GM21737 (cell line): ENCODE measurements around the gene NPHP3.
"Not testable (repeated sequence)": the region's sequence is repeated elsewhere in the genome, so short reads cannot be mapped to it uniquely, and the experiment has no call there.

ENCODE experiments used
- ATAC-seq: cut with Tn5 transposase; IDR thresholded peaks from one replicate; pipeline ENCODE4 v1.9.1; 2021; ENCODE audit warnings: mild to moderate bottlenecking, moderate library complexity; ENCODE audit not compliant: unreplicated experiment

NPHP3 gene

DNA sequence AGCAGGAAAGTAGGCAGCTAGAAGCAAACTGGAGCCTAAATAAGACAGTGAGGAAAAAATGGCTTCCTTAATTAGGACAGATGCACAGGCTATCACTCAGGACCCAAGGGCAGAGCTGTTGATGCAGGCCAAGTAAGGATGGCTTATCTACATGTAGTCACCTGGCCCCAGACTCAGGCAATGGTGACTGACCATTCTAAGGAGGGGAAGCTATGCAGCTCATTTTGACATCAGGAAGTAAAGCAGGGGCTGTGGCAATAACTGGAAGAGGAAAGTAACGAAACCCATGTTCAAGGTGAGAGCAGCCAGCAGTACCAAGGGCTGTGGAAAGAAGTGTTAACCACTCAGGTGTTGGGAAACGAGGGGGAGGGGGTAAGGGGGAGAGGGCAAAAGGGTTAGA is 78.8 kb downstream of the NPHP3 start:
- no peak for ATAC-seq

DNA sequence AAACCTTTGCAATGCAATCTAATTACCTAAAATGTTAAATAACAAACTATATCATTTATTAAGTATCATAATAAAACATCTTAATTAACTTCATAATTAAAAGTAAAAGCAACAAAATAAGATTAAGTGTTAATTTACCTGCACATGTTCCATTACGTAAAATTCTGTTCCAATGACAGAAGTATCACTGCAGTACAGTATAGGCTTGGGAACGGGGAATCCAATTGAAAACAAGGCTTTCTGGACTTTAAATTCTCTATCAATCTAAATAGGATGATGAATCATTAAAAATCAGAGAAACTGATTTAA is 79.7 kb downstream of the NPHP3 start:
- ATAC-seq: no peak

DNA sequence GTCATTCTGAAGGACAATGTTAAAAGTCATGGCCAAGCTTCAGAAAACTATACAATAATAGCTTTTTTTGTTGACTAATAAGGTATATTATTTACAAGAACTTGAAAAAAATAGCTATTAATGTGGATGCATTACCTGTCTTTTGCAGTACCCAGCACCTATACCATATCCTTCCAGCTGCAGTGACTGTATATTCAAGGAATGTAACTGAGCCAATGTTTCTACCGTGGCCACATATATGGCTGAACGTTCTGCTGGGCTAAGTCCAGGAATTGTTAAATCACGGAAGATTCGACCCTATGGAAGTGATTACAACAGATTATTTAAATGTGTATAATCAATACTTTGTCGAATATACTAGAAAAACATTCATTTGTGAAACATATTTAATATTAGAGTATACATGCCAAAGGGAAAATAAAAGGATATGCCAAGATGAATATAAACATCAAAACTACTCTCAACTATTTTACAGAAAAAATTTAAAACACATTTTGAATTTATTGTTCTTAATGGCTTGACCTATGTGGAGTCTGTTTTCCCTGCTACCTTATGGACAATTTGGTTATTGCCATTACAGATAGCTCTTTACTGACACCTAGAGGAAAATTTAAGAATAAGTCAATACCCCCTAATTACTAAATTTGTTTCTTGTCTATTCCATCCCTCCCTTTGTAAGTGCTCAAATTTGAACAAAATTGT is 80.2 kb downstream of the NPHP3 start:
- ATAC-seq: no peak

DNA sequence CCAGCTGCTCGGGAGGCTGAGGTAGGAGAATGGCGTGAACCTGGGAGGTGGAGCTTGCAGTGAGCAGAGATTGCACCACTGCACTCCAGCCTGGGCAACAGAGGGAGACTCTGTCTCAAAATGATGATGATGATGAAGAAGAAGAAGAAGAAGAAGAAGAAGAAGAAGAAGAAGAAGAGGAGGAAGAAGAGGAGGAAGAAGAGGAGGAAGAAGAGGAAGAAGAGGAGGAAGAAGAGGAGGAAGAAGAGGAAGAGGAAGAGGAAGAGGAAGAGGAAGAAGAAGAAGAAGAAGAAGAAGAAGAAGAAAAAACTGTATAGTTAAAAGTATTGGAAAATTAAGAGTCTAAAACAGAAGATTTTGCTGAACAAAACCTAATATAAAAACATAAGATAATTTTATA is 80.8 kb downstream of the NPHP3 start:
- not testable (repeated sequence) for ATAC-seq

DNA sequence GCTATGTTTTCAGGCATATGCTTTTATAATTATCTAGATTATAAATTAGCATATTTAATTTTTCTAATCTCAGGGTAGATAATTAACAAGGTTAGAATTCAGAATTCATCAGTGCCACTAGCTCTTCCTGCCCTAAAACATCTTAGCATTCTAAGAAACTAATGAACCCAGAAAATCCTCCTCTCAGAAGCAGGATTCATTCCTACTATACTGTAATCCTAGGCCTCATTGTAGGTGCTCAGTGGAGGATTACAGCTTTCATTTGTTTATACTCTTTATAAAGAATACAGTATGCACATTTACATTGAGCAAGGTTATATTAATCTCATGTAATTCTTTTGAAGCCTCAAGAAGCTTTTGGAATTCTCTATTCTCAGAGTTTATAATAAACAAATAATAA is 83.5 kb downstream of the NPHP3 start:
- ATAC-seq: no peak

DNA sequence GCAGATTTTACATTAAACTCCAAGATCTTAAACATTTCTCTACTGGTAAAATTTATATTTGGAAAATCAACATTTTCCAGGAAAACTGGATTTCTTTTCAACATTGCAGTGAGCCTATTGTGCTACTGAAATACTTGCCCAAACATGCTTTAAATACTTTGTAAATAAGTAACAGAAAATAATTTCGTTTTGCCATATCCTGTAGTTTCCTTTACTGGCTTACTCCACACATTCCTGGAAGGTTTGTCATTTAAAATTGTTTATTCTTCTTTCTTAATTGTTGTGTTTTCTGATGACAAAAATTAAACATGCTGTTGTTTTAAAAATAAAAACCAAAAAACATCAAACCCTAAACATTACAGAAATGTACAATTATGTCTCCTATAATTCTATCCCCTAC is 84.6 kb downstream of the NPHP3 start:
- no peak for ATAC-seq

DNA sequence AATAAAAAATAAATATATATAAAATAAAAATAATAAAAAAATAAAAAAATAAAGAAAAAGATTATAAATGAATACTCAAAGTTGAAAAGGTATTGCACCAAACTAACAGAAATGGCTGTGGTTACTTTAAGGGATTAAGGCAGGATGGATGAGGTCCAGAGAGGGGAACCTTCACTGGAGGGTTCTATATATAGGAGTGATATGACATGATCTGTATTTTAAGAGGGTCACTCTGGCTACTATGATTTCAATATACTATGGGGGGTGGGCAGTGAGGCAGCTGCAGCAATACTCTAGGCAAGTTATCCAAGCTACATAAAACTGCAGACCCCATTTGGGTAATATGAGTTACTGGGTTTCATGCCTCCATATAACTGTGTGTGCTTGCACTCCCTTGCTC is 87.2 kb downstream of the NPHP3 start:
- no peak for ATAC-seq
